Sigmoid colon (tissue), 7 donors: ENCODE measurements around the gene DGCR6L. TPM values are rescaled to one million over a fixed set of nuclear protein-coding genes. Genes with fewer than 3 reads are reported as not detected.
"Not testable (repeated sequence)": the region's sequence is repeated elsewhere in the genome, so short reads cannot be mapped to it uniquely, and the experiment has no call there.

Experiments
- DNase-seq: peaks from one replicate; pipeline ENCODE4 v3.0.0-alpha.2; 2019
- H3K27ac ChIP-seq, 4 donors: fragments of 200-600 bp; sonication (generic); one replicate each; pipeline ENCODE4 v1.5.1; 2016 to 2019; ENCODE audit warnings: mild to moderate bottlenecking in 1 of 4
- H3K27me3 ChIP-seq, 3 donors: fragments of 200-600 bp; sonication (generic); one replicate each; pipeline ENCODE4 v1.5.1; 2019; ENCODE audit warnings: mild to moderate bottlenecking in 1 of 3
- H3K36me3 ChIP-seq, 4 donors: fragments of 200-600 bp; sonication (generic); one replicate each; pipeline ENCODE4 v1.5.1; 2016 to 2019
- H3K4me1 ChIP-seq, 4 donors: fragments of 200-600 bp; sonication (generic); one replicate each; pipeline ENCODE4 v1.5.1; 2017 to 2019
- H3K4me3 ChIP-seq, 4 donors: fragments of 200-600 bp; sonication (generic); one replicate each; pipeline ENCODE4 v1.5.1; 2017 to 2019; ENCODE audit warnings: mild to moderate bottlenecking in 2 of 4, moderate library complexity in 1 of 4
- H3K9me3 ChIP-seq, 4 donors: fragments of 200-600 bp in 3 of 4; sonication (generic) in 3 of 4; one replicate each; pipeline versions ENCODE4 v1.5.1 to v1.6.1; 2013 to 2019
- EP300 ChIP-seq, 4 donors: sonication (generic); formaldehyde crosslinking; IDR thresholded peaks; one replicate each; pipeline ENCODE4 v1.6.1; 2017; ENCODE audit warnings: antibody characterized with exemption in 4 of 4
- POLR2A ChIP-seq, 2 donors: fragments of 450-650 bp; IDR thresholded peaks; one replicate each; pipeline ENCODE4 v1.6.1; 2016; ENCODE audit warnings: antibody characterized with exemption in 2 of 2, mild to moderate bottlenecking in 2 of 2, moderate library complexity in 2 of 2
- POLR2AphosphoS5 ChIP-seq, 4 donors: sonication (generic); formaldehyde crosslinking; IDR thresholded peaks; one replicate each; pipeline ENCODE4 v1.6.1; 2017; ENCODE audit warnings: antibody characterized with exemption in 4 of 4
- WGBS, 2 donors: extraction: QIAGEN DNeasy Blood & Tissue Kit; methylation state at CpG; one replicate each; pipeline ENCODE4 v1.1.7; 2013; 5-methylcytosine and 5-hydroxymethylcytosine counted together
- intact Hi-C: fragments of 100-400 bp; cut with DNase I; formaldehyde crosslinking; loops from one replicate; pipeline ENCODE4 v1.15.1; 2023
- polyA plus RNA-seq, 3 donors: library from polyadenylated mRNA; stranded (reverse); fragments of 200-250 nt; gene quantifications; one replicate each; pipeline ENCODE4 v1.2.3, GENCODE V29; 2013
- total RNA-seq, 4 donors: library from RNA; depleted of rRNA; stranded (reverse); fragments of >200 nt; gene quantifications; one replicate each; pipeline ENCODE4 v1.1.0, GENCODE V29; 2016
- TF ChIP-seq, protein P1 (sequence below), 4 experiments: fragments of 450-650 bp in 3 of 4; fragments of 200-600 bp in 1 of 4; IDR thresholded peaks; one replicate each; pipeline ENCODE4 v1.5.1; 2016 to 2019; ENCODE audit warnings: antibody characterized with exemption in 4 of 4, mild to moderate bottlenecking in 3 of 4, moderate library complexity in 2 of 4
- donor health status: healthy with polysubstance abuse.
- donor health status: Bipolar disorder and iron deficiency.
- donor health status: healthy.

The DGCR6L gene
- total and polyA plus RNA-seq, 7 donors = 38.6 to 88.6 (median 64.7) TPM

DNA sequence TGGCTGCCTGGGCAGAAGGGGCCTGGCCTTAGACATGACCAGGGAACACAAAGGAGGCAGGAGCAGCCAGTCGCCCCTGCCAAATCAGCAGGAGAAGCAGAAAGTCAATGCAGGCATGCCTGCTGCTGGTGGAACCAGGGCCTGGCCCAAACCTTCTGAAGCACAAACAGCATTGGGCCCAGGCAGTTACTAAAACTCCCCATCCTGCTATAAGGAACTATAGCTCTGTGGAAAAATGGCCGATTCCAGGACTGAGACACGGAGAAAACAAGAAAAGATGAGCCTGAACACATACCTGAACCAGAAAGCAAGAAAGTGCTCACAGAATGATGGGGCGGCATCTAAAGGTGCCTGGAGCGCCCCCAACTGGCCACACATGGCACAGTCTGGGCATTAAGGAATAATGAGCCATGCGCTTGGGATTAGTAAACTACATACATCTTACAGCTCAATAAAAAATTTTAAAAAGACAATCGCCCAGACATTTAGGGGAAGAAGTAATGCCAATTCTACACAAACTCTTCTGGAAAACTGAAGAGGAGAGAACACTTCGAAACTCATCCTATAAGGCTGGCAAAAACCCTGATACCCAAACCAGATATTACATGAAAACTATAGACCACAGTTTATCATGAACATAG is 2.3 kb downstream of the DGCR6L start:
- H3K36me3 ChIP-seq, intact Hi-C loops, H3K27me3 ChIP-seq, H3K27ac ChIP-seq, DNase-seq, H3K4me3 ChIP-seq, H3K9me3 ChIP-seq: not testable (repeated sequence)
- peaks cover 0 to 43% (median 37%) of the 10 kb centered on the region in 4 donors for H3K4me1 ChIP-seq
- 47 to 61% methylated on average over 8 of the region's 8 CpGs for WGBS, 2 donors
- TF ChIP-seq, protein P1, sequence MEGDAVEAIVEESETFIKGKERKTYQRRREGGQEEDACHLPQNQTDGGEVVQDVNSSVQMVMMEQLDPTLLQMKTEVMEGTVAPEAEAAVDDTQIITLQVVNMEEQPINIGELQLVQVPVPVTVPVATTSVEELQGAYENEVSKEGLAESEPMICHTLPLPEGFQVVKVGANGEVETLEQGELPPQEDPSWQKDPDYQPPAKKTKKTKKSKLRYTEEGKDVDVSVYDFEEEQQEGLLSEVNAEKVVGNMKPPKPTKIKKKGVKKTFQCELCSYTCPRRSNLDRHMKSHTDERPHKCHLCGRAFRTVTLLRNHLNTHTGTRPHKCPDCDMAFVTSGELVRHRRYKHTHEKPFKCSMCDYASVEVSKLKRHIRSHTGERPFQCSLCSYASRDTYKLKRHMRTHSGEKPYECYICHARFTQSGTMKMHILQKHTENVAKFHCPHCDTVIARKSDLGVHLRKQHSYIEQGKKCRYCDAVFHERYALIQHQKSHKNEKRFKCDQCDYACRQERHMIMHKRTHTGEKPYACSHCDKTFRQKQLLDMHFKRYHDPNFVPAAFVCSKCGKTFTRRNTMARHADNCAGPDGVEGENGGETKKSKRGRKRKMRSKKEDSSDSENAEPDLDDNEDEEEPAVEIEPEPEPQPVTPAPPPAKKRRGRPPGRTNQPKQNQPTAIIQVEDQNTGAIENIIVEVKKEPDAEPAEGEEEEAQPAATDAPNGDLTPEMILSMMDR (IDR thresholded peaks at IDR 0.05) = peak in 2 of 4 experiments; percentile 18 to 36

DNA sequence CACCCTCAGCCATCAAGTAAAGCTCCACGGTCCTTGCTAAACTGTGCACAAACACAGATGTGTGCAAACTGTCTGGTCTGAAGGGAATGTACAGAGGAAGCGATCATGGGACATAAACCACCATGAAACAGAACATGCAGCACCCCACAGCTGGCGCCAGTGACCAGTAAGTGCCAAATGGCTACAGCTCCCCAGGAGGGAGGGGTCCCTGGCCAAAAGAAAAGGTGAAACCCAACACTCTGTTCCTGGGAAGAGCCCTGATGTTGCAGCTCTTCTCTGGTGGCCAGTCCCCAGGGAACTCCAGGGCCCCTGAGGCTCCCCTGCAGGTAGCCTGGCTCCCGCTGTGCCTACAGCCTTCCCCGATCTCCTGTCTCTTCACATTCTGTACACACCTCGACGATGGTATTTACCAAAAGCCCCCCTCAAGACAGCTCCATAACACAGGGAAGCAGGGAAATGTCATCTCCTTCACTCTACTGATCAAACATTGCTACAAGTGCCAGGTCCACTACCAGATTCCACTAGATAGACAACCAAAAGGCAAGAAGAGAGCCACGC is 2.9 kb downstream of the DGCR6L start:
- Histone ChIP-seq H3K9me3 (no peaks in the 10 kb centered on the region), H3K27ac (no peak overlapping the region), H3K36me3 (peaks cover 0 to 6% (median 0%) of the 10 kb centered on the region in 4 donors), H3K4me3 (no peak overlapping the region), H3K4me1 (peaks cover 0 to 43% (median 37%) of the 10 kb centered on the region in 4 donors), H3K27me3 (no peaks in the 10 kb centered on the region)
- TF ChIP-seq EP300 (IDR thresholded peaks at IDR 0.05) (no peak), POLR2AphosphoS5 (IDR thresholded peaks at IDR 0.05) (no peak), POLR2A (IDR thresholded peaks at IDR 0.05) (no peak)
- TF ChIP-seq, protein P1 (IDR thresholded peaks at IDR 0.05) = no peak
- DNase-seq = no peak
- intact Hi-C loops = no loop called here
- 94% methylated on average over 8 of the region's 8 CpGs for WGBS, 2 donors

DNA sequence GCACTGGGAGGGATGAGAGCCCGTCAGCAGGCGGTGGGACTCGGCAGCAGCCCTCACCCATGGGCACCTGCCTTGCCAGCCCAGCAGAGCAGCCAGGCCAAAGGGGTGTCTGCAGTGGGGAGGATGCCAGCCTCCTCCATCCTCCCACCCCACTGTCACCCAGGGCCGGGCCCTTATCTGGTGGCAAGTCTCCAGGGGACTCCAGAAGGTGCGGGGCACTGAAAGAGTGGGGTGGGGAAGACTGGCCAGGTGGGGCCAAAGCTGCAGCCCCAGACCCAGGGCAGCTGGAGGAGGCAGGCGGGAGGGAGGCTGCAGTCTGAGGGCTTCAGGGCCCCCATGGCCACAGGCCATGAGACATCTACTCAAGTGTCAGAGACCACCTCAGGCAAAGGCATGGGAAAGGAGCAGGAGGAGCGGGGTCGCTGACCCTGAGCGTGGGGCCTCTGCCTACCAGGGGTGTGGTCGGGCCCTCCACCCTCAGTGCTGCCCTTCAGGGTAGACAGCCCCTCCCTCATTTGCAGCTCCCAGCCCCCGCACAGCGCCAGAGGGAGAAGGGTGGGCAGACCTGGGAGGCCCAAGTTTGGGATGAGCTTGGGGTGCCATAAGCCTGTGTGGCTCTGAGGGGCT is 3.5 kb downstream of the DGCR6L start:
- Histone ChIP-seq H3K4me3 (no peak overlapping the region), H3K9me3 (no peaks in the 10 kb centered on the region), H3K27me3 (no peaks in the 10 kb centered on the region), H3K4me1 (peaks cover 0 to 41% (median 34%) of the 10 kb centered on the region in 4 donors), H3K27ac (no peak overlapping the region), H3K36me3 (peaks cover 0 to 6% (median 0%) of the 10 kb centered on the region in 4 donors)
- DNase-seq = peak; percentile 58
- intact Hi-C loops = no loop called here
- TF ChIP-seq EP300 (IDR thresholded peaks at IDR 0.05) (no peak), POLR2A (IDR thresholded peaks at IDR 0.05) (no peak), POLR2AphosphoS5 (IDR thresholded peaks at IDR 0.05) (no peak)
- TF ChIP-seq, protein P1 (IDR thresholded peaks at IDR 0.05) = no peak
- WGBS, 2 donors = 91 to 93% methylated on average over 12 of the region's 12 CpGs

DNA sequence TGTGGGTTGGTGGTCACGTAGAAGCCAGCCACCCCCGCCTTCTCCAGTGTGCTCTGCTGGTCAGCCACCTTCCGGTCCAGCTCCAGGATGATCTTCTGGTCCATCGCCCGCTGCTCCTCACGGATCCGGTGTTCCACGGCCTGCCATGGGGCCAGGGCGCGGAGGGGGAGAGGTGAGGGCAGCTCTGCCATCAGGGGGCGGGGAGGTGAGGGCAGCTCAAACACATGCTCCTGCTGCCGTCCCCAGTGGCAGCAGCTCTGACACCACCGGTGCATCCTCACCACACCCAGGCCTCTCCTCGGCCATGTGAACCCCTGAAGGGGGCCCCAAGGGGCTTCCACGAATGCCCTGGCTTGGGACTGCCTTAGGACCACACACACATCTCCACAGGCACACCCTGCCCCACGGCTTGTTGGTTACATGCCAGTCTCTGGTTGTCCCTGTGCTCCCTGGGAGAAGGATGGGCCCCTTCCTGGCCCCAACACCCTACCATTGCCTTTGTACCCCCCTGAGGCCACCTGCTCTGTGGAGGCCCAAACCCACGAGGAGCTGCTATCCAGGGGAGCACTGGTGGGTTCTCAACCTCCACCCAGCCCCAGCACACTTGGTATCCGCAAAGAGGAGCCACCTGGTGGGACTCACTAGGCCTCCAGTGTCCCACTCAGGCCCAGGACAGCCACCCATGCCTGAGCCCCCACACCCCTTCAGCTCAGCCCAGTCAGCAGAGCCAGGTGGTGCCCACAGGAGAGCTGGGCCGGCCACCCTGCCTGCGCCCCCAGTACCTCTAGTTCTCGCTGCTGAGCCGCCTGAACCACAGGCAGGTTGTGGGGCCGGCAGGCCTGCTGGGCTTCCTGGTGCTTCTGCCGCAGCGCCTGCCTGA is 4.3 kb downstream of the DGCR6L start:
- H3K27ac ChIP-seq = no peak overlapping the region
- no peaks in the 10 kb centered on the region for H3K9me3 ChIP-seq
- H3K4me1 ChIP-seq = peaks cover 0 to 33% (median 27%) of the 10 kb centered on the region in 4 donors
- no peak for TF ChIP-seq EP300 (IDR thresholded peaks at IDR 0.05)
- TF ChIP-seq, protein P1 (IDR thresholded peaks at IDR 0.05) = no peak
- TF ChIP-seq POLR2AphosphoS5 (IDR thresholded peaks at IDR 0.05) = no peak
- TF ChIP-seq POLR2A (IDR thresholded peaks at IDR 0.05) = no peak
- intact Hi-C loops = no loop called here
- WGBS, 2 donors = 90% methylated on average over 25 of the region's 25 CpGs
- H3K36me3 ChIP-seq = peaks cover 0 to 6% (median 0%) of the 10 kb centered on the region in 4 donors
- no peak for DNase-seq
- no peak overlapping the region for H3K4me3 ChIP-seq
- H3K27me3 ChIP-seq = no peaks in the 10 kb centered on the region

DNA sequence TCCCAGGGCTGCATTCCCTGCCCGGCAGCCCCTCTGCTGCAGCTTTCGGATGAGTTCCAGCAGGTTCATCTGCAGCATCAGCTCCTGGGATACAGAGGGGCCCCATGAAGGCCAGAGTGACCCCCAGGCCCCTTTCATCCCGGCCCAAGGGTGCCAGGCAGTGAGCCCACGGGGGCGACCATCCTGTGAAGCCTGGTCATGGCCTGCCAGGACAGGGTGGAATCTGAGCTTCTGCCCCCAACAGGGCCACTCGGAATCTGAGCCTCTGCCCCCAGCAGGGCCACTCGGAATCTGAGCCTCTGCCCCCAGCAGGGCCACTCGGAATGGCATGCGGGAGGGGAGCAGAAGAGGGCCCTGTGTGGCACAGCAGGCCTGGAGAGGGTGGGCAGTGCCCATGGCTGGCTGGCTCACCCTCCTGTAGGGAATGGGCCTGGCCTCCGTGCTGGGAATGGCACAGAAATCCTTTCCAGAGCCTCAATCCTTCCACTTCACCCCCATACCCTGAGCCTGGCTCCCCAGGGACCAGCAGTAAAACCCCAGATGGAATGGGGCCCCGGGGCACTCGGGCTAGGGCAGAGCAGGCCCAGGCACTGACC is 5.0 kb downstream of the DGCR6L start:
- H3K4me1 ChIP-seq = peaks cover 0 to 31% (median 26%) of the 10 kb centered on the region in 4 donors
- peak; percentile 59 for DNase-seq
- H3K27me3 ChIP-seq, H3K4me3 ChIP-seq, H3K27ac ChIP-seq, intact Hi-C loops, H3K9me3 ChIP-seq, H3K36me3 ChIP-seq: not testable (repeated sequence)
- 93 to 94% methylated on average over 12 of the region's 12 CpGs for WGBS, 2 donors

DNA sequence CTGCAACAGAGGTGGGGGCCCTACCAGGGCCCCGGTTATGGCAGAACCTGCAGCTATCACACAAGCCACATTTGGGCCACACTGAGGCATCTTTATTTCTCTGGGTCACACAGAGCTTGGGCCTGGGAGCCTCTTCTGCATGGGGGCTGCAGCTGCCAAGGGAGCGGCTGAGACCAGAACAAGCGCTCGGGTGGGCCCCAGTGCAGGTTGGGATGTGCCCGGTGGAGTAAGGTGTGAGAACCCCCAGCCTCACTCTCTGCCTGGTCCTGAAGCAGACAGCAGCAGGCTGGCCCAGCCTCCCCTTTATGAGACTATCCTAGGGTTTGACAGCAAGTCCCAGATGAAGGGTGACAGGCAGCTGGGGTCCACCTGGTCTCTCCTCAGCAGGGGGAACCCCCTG is 5.7 kb downstream of the DGCR6L start:
- H3K4me1 ChIP-seq = peaks cover 0 to 27% (median 25%) of the 10 kb centered on the region in 4 donors
- DNase-seq, H3K9me3 ChIP-seq, H3K36me3 ChIP-seq, H3K4me3 ChIP-seq, H3K27ac ChIP-seq, H3K27me3 ChIP-seq, intact Hi-C loops: not testable (repeated sequence)
- WGBS, 2 donors = 88 to 91% methylated on average over 5 of the region's 5 CpGs
